Measurements from ENCODE around the gene ZNF786. TPM values are rescaled to one million over a fixed set of nuclear protein-coding genes. Genes with fewer than 3 reads are reported as not detected.

ZNF786 gene
- total RNA-seq, 1 experiment from 2014 or later = 10.1 TPM

DNA sequence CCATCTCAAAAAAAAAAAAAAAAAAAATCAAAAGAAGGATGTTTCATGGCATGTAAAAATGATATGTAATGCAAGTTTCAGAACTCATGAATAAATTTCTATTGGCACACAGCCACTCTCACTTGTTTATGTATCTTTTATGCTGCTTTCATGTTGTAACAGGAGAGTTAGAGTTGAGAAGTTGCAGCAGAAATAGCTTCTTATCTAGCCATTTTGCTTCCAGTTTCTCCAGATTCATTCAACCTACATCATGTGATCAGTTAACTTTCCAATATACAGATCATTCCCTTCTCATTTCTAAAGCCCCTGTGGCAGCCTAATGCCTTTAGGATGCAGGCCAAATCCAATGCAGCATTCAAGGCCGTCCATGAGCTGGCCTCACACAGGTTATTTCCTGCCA is 30.4 kb downstream of the ZNF786 start:
- intact Hi-C loops (cut with micrococcal nuclease; ENCODE audit: unreplicated experiment) = no loop called here
- no peaks in the 10 kb centered on the region for H3K27me3 ChIP-seq (ENCODE audit: control insufficient read depth, insufficient read depth, low read length)
- DNase-seq (ENCODE audit: low read depth, low spot score) (no peak), ATAC-seq (no peak)
- no peaks in the 10 kb centered on the region for H3K9me3 ChIP-seq (ENCODE audit: control insufficient read depth, insufficient read depth, low read depth, low read length)
- no TSS peak for BruUV-seq (replicated peaks)
- in situ Hi-C loops (cut with HindIII; ENCODE audit: low pct_unique_long_range_greater_than_20kb, low sequenced_read_pairs) = no loop called here
- ChIA-PET CTCF (no interaction called here), POLR2A (interaction anchor here (0.7 kb wide), 1 partner anchor 9 kb away, joined by 8 read pairs; no protein-coding TSS in a partner anchor)
- no peaks in the 10 kb centered on the region for H3K36me3 ChIP-seq (ENCODE audit: control insufficient read depth, insufficient read depth, low read length)
- no peak for TF ChIP-seq SIN3A (IDR thresholded peaks at IDR 0.05; ENCODE audit: borderline replicate concordance, insufficient read depth, low read depth, low read length)
- no peak for TF ChIP-seq TCF7L2 (IDR thresholded peaks at IDR 0.05; ENCODE audit: low read depth, low read length)
- TF ChIP-seq, protein P1, sequence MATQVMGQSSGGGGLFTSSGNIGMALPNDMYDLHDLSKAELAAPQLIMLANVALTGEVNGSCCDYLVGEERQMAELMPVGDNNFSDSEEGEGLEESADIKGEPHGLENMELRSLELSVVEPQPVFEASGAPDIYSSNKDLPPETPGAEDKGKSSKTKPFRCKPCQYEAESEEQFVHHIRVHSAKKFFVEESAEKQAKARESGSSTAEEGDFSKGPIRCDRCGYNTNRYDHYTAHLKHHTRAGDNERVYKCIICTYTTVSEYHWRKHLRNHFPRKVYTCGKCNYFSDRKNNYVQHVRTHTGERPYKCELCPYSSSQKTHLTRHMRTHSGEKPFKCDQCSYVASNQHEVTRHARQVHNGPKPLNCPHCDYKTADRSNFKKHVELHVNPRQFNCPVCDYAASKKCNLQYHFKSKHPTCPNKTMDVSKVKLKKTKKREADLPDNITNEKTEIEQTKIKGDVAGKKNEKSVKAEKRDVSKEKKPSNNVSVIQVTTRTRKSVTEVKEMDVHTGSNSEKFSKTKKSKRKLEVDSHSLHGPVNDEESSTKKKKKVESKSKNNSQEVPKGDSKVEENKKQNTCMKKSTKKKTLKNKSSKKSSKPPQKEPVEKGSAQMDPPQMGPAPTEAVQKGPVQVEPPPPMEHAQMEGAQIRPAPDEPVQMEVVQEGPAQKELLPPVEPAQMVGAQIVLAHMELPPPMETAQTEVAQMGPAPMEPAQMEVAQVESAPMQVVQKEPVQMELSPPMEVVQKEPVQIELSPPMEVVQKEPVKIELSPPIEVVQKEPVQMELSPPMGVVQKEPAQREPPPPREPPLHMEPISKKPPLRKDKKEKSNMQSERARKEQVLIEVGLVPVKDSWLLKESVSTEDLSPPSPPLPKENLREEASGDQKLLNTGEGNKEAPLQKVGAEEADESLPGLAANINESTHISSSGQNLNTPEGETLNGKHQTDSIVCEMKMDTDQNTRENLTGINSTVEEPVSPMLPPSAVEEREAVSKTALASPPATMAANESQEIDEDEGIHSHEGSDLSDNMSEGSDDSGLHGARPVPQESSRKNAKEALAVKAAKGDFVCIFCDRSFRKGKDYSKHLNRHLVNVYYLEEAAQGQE (IDR thresholded peaks at IDR 0.05; ENCODE audit: insufficient read depth in 1 of 2, low read depth in 2 of 2, low read length in 1 of 2) = no peak
- TF ChIP-seq, protein P2, sequence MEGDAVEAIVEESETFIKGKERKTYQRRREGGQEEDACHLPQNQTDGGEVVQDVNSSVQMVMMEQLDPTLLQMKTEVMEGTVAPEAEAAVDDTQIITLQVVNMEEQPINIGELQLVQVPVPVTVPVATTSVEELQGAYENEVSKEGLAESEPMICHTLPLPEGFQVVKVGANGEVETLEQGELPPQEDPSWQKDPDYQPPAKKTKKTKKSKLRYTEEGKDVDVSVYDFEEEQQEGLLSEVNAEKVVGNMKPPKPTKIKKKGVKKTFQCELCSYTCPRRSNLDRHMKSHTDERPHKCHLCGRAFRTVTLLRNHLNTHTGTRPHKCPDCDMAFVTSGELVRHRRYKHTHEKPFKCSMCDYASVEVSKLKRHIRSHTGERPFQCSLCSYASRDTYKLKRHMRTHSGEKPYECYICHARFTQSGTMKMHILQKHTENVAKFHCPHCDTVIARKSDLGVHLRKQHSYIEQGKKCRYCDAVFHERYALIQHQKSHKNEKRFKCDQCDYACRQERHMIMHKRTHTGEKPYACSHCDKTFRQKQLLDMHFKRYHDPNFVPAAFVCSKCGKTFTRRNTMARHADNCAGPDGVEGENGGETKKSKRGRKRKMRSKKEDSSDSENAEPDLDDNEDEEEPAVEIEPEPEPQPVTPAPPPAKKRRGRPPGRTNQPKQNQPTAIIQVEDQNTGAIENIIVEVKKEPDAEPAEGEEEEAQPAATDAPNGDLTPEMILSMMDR (IDR thresholded peaks at IDR 0.05) = no peak
- no peak for TF ChIP-seq POLR2AphosphoS5 (IDR thresholded peaks at IDR 0.05; ENCODE audit: low read depth, low read length)
- H3K4me1 ChIP-seq (ENCODE audit: control insufficient read depth, insufficient read depth, low read length) = no peaks in the 10 kb centered on the region
- no peak overlapping the region for H3K4me3 ChIP-seq (ENCODE audit: low read depth in 2 of 2, low read length in 2 of 2)
- no peak overlapping the region for H3K27ac ChIP-seq (ENCODE audit: low read length)

DNA sequence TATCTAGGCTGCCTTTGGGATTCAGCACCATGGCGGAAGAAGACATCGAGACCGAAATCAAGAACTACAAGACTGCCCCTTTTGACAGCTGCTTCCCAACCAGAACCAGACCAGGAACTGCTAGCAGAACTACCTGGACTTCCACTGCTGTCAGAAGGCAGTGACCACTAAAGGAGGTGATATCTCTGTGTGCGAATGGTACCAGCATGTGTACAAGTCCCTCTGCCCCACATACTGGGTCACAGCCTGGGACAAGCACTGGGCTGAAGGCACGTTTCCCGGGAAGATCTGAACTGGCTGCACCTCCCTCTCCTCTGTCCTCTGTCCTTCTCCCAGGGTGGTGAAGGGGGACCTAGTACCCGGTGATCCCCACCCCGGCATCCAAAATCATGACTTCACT is 36.6 kb downstream of the ZNF786 start:
- no peaks in the 10 kb centered on the region for H3K4me1 ChIP-seq (ENCODE audit: control insufficient read depth, insufficient read depth, low read length)
- intact Hi-C loops (cut with micrococcal nuclease; ENCODE audit: unreplicated experiment) (no loop called here), in situ Hi-C loops (cut with HindIII; ENCODE audit: low pct_unique_long_range_greater_than_20kb, low sequenced_read_pairs) (no loop called here)
- ChIA-PET POLR2A (no interaction called here), CTCF (no interaction called here)
- H3K27ac ChIP-seq (ENCODE audit: low read length) = no peak overlapping the region
- no peak overlapping the region for H3K4me3 ChIP-seq (ENCODE audit: low read depth in 2 of 2, low read length in 2 of 2)
- no peak for TF ChIP-seq TCF7L2 (IDR thresholded peaks at IDR 0.05; ENCODE audit: low read depth, low read length)
- H3K36me3 ChIP-seq (ENCODE audit: control insufficient read depth, insufficient read depth, low read length) = no peaks in the 10 kb centered on the region
- no peaks in the 10 kb centered on the region for H3K9me3 ChIP-seq (ENCODE audit: control insufficient read depth, insufficient read depth, low read depth, low read length)
- H3K27me3 ChIP-seq (ENCODE audit: control insufficient read depth, insufficient read depth, low read length) = no peaks in the 10 kb centered on the region
- ATAC-seq (no peak), DNase-seq (ENCODE audit: low read depth, low spot score) (no peak)
- no TSS peak for BruUV-seq (replicated peaks)

DNA sequence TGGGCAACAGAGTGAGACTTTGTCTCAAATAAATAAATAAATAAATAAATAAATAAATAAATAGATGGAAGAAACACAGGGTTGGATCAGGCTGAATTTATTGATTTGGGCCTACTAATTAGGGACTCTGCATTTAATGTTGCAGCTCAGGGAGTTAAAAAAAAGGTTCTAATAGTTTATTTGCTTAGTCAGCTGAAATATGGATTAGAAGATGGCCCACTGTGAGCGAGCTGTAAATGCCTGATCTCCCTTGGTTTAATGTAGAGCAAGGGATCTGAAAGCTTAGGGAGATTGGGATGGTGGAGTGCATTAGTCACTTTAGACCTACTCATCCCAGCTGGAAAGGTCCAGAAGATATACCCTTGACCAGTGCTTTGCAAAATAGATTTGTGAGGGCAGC is 37.1 kb downstream of the ZNF786 start:
- Histone ChIP-seq H3K36me3 (ENCODE audit: control insufficient read depth, insufficient read depth, low read length) (no peaks in the 10 kb centered on the region), H3K27ac (ENCODE audit: low read length) (no peak overlapping the region), H3K4me1 (ENCODE audit: control insufficient read depth, insufficient read depth, low read length) (no peaks in the 10 kb centered on the region), H3K27me3 (ENCODE audit: control insufficient read depth, insufficient read depth, low read length) (no peaks in the 10 kb centered on the region), H3K9me3 (ENCODE audit: control insufficient read depth, insufficient read depth, low read depth, low read length) (no peaks in the 10 kb centered on the region), H3K4me3 (ENCODE audit: low read depth in 2 of 2, low read length in 2 of 2) (no peak overlapping the region)
- ATAC-seq (no peak), DNase-seq (ENCODE audit: low read depth, low spot score) (no peak)
- no TSS peak for BruUV-seq (replicated peaks)
- intact Hi-C loops (cut with micrococcal nuclease; ENCODE audit: unreplicated experiment) = no loop called here
- ChIA-PET POLR2A (no interaction called here), CTCF (no interaction called here)
- TF ChIP-seq, protein P1 (IDR thresholded peaks at IDR 0.05; ENCODE audit: insufficient read depth in 1 of 2, low read depth in 2 of 2, low read length in 1 of 2) = no peak
- TF ChIP-seq, protein P2 (IDR thresholded peaks at IDR 0.05) = no peak
- TF ChIP-seq TCF7L2 (IDR thresholded peaks at IDR 0.05; ENCODE audit: low read depth, low read length) = no peak
- no peak for TF ChIP-seq POLR2AphosphoS5 (IDR thresholded peaks at IDR 0.05; ENCODE audit: low read depth, low read length)
- no peak for TF ChIP-seq SIN3A (IDR thresholded peaks at IDR 0.05; ENCODE audit: borderline replicate concordance, insufficient read depth, low read depth, low read length)
- in situ Hi-C loops (cut with HindIII; ENCODE audit: low pct_unique_long_range_greater_than_20kb, low sequenced_read_pairs) = no loop called here
